SK-N-SH treated with all-trans-retinoic acid at 6 μM for 48 hours (cell line): ENCODE data around the gene COMMD4.

ENCODE experiments used
- ATAC-seq: fragments of 200-7000 bp; cut with Tn5 transposase; 3 replicates; pipeline ENCODE4 v1.9.1; 2020; ENCODE audit warnings: mild to moderate bottlenecking, moderate library complexity
- ARNTL ChIP-seq: fragments of 450-650 bp; formaldehyde crosslinking; IDR thresholded peaks from 2 replicates; pipeline ENCODE4 v1.5.0; 2020; ENCODE audit warnings: low read depth, mild to moderate bottlenecking, moderate library complexity, borderline replicate concordance
- BACH2 ChIP-seq: fragments of 250-450 bp; sonication (Bioruptor Pico); IDR thresholded peaks from 2 replicates; pipeline ENCODE4 v1.9.0; 2021; ENCODE audit warnings: mild to moderate bottlenecking, borderline replicate concordance
- CREB5 ChIP-seq: fragments of 250-450 bp; sonication (Bioruptor Pico); IDR thresholded peaks from 2 replicates; pipeline ENCODE4 v1.5.1; 2020; ENCODE audit warnings: low read depth, mild to moderate bottlenecking, moderate library complexity
- CSRNP3 ChIP-seq: fragments of 250-450 bp; sonication (Bioruptor Pico); IDR thresholded peaks from 2 replicates; pipeline ENCODE4 v1.5.1; 2021; ENCODE audit warnings: mild to moderate bottlenecking, moderate library complexity
- GLIS3 ChIP-seq: fragments of 250-450 bp; sonication (Bioruptor Pico); IDR thresholded peaks from 2 replicates; pipeline ENCODE4 v1.5.0; 2020; ENCODE audit warnings: mild to moderate bottlenecking, moderate library complexity
- ISL1 ChIP-seq: fragments of 250-450 bp; sonication (Bioruptor Pico); IDR thresholded peaks from 2 replicates; pipeline ENCODE4 v2.1.2; 2022; ENCODE audit warnings: mild to moderate bottlenecking, moderate library complexity
- OSR1 ChIP-seq: fragments of 250-450 bp; sonication (Bioruptor Pico); IDR thresholded peaks from 2 replicates; pipeline ENCODE4 v1.8.0; 2022; ENCODE audit warnings: moderate library complexity, mild to moderate bottlenecking, inconsistent platforms
- PATZ1 ChIP-seq: fragments of 250-450 bp; sonication (Bioruptor Pico); IDR thresholded peaks from 2 replicates; pipeline ENCODE4 v1.8.0; 2020; ENCODE audit warnings: mild to moderate bottlenecking, moderate library complexity, borderline replicate concordance
- POU6F1 ChIP-seq: fragments of 250-450 bp; sonication (Bioruptor Pico); IDR thresholded peaks from 2 replicates; pipeline ENCODE4 v1.8.0; 2021; ENCODE audit warnings: low read depth, mild to moderate bottlenecking, moderate library complexity, borderline replicate concordance
- PPARA ChIP-seq: fragments of 250-450 bp; sonication (Bioruptor Pico); IDR thresholded peaks from 2 replicates; pipeline ENCODE4 v1.5.0; 2020; ENCODE audit warnings: mild to moderate bottlenecking, borderline replicate concordance
- RARB ChIP-seq: fragments of 250-450 bp; sonication (Bioruptor Pico); IDR thresholded peaks from 2 replicates; pipeline ENCODE4 v1.8.0; 2021; ENCODE audit warnings: mild to moderate bottlenecking, moderate library complexity
- SNAI2 ChIP-seq: fragments of 250-450 bp; sonication (Bioruptor Pico); IDR thresholded peaks from 2 replicates; pipeline ENCODE4 v1.5.0; 2020; ENCODE audit warnings: mild to moderate bottlenecking, moderate library complexity
- TCF4 ChIP-seq: fragments of 250-450 bp; sonication (Bioruptor Pico); IDR thresholded peaks from 2 replicates; pipeline ENCODE4 v1.8.0; 2021; ENCODE audit warnings: mild to moderate bottlenecking, moderate library complexity, borderline replicate concordance
- ZC3H10 ChIP-seq: fragments of 250-450 bp; sonication (Bioruptor Pico); IDR thresholded peaks from 2 replicates; pipeline ENCODE4 v1.5.1; 2021; ENCODE audit warnings: mild to moderate bottlenecking, moderate library complexity
- ZFP3 ChIP-seq: fragments of 250-450 bp; sonication (Bioruptor Pico); IDR thresholded peaks from 2 replicates; pipeline ENCODE4 v1.5.0; 2020; ENCODE audit warnings: mild to moderate bottlenecking, moderate library complexity
- ZFP30 ChIP-seq: fragments of 450-650 bp; formaldehyde crosslinking; IDR thresholded peaks from 2 replicates; pipeline ENCODE4 v1.5.0; 2022; ENCODE audit warnings: mild to moderate bottlenecking, moderate library complexity
- ZNF70 ChIP-seq: fragments of 450-650 bp; formaldehyde crosslinking; IDR thresholded peaks from 2 replicates; pipeline ENCODE4 v1.5.0; 2020; ENCODE audit warnings: mild to moderate bottlenecking, moderate library complexity

Gene COMMD4

GRCh38 chr15:75355369-75355768, 19.5 kb downstream of the COMMD4 start (continued):
- no peak for TF ChIP-seq POU6F1 (CRISPR knock-in tag)
- no peak for TF ChIP-seq ZNF70 (CRISPR knock-in tag)
- TF ChIP-seq SNAI2 (CRISPR knock-in tag), result no peak
- TF ChIP-seq GLIS3 (CRISPR knock-in tag), result no peak

GRCh38 chr15:75356006-75356405, 20.1 kb downstream of the COMMD4 start:
- ATAC-seq, result no peak
- TF ChIP-seq PATZ1 (CRISPR knock-in tag) (no peak), PPARA (no peak), OSR1 (CRISPR knock-in tag) (no peak), ARNTL (CRISPR knock-in tag) (no peak), ZC3H10 (CRISPR knock-in tag) (no peak), RARB (CRISPR knock-in tag) (no peak), POU6F1 (CRISPR knock-in tag) (no peak), ZFP3 (CRISPR knock-in tag) (no peak), GLIS3 (CRISPR knock-in tag) (no peak), TCF4 (no peak), CSRNP3 (CRISPR knock-in tag) (no peak)

GRCh38 chr15:75356517-75356916, 20.7 kb downstream of the COMMD4 start:
- TF ChIP-seq PATZ1 (CRISPR knock-in tag), result no peak
- TF ChIP-seq ZFP3 (CRISPR knock-in tag), result no peak
- no peak for TF ChIP-seq ISL1 (CRISPR knock-in tag)
- no peak for TF ChIP-seq CSRNP3 (CRISPR knock-in tag)
- ATAC-seq, result no peak

GRCh38 chr15:75357976-75358673, 22.3 kb downstream of the COMMD4 start:
- ATAC-seq, result no peak
- TF ChIP-seq GLIS3 (CRISPR knock-in tag), result no peak
- no peak for TF ChIP-seq ZFP30 (CRISPR knock-in tag)
- TF ChIP-seq CSRNP3 (CRISPR knock-in tag), result no peak
- TF ChIP-seq BACH2, result no peak
- no peak for TF ChIP-seq ISL1 (CRISPR knock-in tag)
- no peak for TF ChIP-seq TCF4
- no peak for TF ChIP-seq ZFP3 (CRISPR knock-in tag)
- no peak for TF ChIP-seq PATZ1 (CRISPR knock-in tag)
- TF ChIP-seq CREB5, result no peak
- no peak for TF ChIP-seq ARNTL (CRISPR knock-in tag)
